ENCODE data around the gene KCNAB2.
A peak's percentile ranks its signal among the peaks of the same experiment; 100 is the strongest.

Gene KCNAB2

GRCh38 chr1:6108937-6109614 lies 63.4 kb downstream of the KCNAB2 start:
- TF ChIP-seq CTCF (IDR thresholded peaks at IDR 0.05; ENCODE audit: low read depth, low read length) (peak; percentile 53), EZH2phosphoT487 (IDR thresholded peaks at IDR 0.05; ENCODE audit: low read depth) (no peak)
- H3K9ac ChIP-seq (ENCODE audit: low read length) = no peak overlapping the region

GRCh38 chr1:6109688-6110087 lies 64.0 kb downstream of the KCNAB2 start:
- Histone ChIP-seq H2AFZ (ENCODE audit: low read depth, low read length) (no peak overlapping the region), H3K79me2 (ENCODE audit: low read length) (no peaks in the 10 kb centered on the region), H3K27me3 (ENCODE audit: low read depth, low read length) (no peaks in the 10 kb centered on the region), H3K9ac (ENCODE audit: low read length) (no peak overlapping the region), H4K20me1 (ENCODE audit: insufficient read depth, low read length) (no peaks in the 10 kb centered on the region), H3K4me2 (ENCODE audit: low read length) (no peak overlapping the region), H3K9me3 (ENCODE audit: insufficient read depth, low read length) (no peaks in the 10 kb centered on the region), H3K36me3 (replicated peaks; ENCODE audit: low read depth, low read length) (no peaks in the 10 kb centered on the region), H3K4me1 (ENCODE audit: low read length) (no peaks in the 10 kb centered on the region), H3K4me3 (ENCODE audit: low read length) (no peak overlapping the region), H3K27ac (ENCODE audit: low read length) (no peak overlapping the region)
- TF ChIP-seq CTCF (IDR thresholded peaks at IDR 0.05; ENCODE audit: low read depth, low read length) = no peak
- TF ChIP-seq EZH2phosphoT487 (IDR thresholded peaks at IDR 0.05; ENCODE audit: low read depth) = no peak

More at GRCh38 chr1:6108937-6109614, 63.4 kb downstream of the KCNAB2 start:
- no peaks in the 10 kb centered on the region for H3K4me1 ChIP-seq (ENCODE audit: low read length)
- H3K4me2 ChIP-seq (ENCODE audit: low read length) = no peak overlapping the region
- H2AFZ ChIP-seq (ENCODE audit: low read depth, low read length) = no peak overlapping the region
- no peak overlapping the region for H3K4me3 ChIP-seq (ENCODE audit: low read length)
- no peaks in the 10 kb centered on the region for H3K36me3 ChIP-seq (replicated peaks; ENCODE audit: low read depth, low read length)
- H3K27ac ChIP-seq (ENCODE audit: low read length) = no peak overlapping the region
- H3K9me3 ChIP-seq (ENCODE audit: insufficient read depth, low read length) = no peaks in the 10 kb centered on the region
- H4K20me1 ChIP-seq (ENCODE audit: insufficient read depth, low read length) = no peaks in the 10 kb centered on the region
- H3K79me2 ChIP-seq (ENCODE audit: low read length) = no peaks in the 10 kb centered on the region
- no peaks in the 10 kb centered on the region for H3K27me3 ChIP-seq (ENCODE audit: low read depth, low read length)

- Histone ChIP-seq H3K9me3 (ENCODE audit: insufficient read depth, low read length) (no peaks in the 10 kb centered on the region), H2AFZ (ENCODE audit: low read depth, low read length) (no peak overlapping the region), H3K4me1 (ENCODE audit: low read length) (no peaks in the 10 kb centered on the region), H3K27me3 (ENCODE audit: low read depth, low read length) (no peaks in the 10 kb centered on the region), H3K9ac (ENCODE audit: low read length) (no peak overlapping the region), H3K79me2 (ENCODE audit: low read length) (no peaks in the 10 kb centered on the region), H4K20me1 (ENCODE audit: insufficient read depth, low read length) (no peaks in the 10 kb centered on the region), H3K4me3 (ENCODE audit: low read length) (no peak overlapping the region), H3K27ac (ENCODE audit: low read length) (no peak overlapping the region), H3K36me3 (replicated peaks; ENCODE audit: low read depth, low read length) (no peaks in the 10 kb centered on the region), H3K4me2 (ENCODE audit: low read length) (no peak overlapping the region)
- TF ChIP-seq EZH2phosphoT487 (IDR thresholded peaks at IDR 0.05; ENCODE audit: low read depth) (no peak), CTCF (IDR thresholded peaks at IDR 0.05; ENCODE audit: low read depth, low read length) (no peak)
Measured at GRCh38 chr1:6110326-6110725, 64.6 kb downstream of the KCNAB2 start.

- H3K27me3 ChIP-seq (ENCODE audit: low read depth, low read length) = no peaks in the 10 kb centered on the region
- no peaks in the 10 kb centered on the region for H3K36me3 ChIP-seq (replicated peaks; ENCODE audit: low read depth, low read length)
- no peak overlapping the region for H2AFZ ChIP-seq (ENCODE audit: low read depth, low read length)
- H3K4me1 ChIP-seq (ENCODE audit: low read length) = no peaks in the 10 kb centered on the region
- TF ChIP-seq CTCF (IDR thresholded peaks at IDR 0.05; ENCODE audit: low read depth, low read length) = no peak
- no peak for TF ChIP-seq EZH2phosphoT487 (IDR thresholded peaks at IDR 0.05; ENCODE audit: low read depth)
- no peak overlapping the region for H3K4me3 ChIP-seq (ENCODE audit: low read length)
- no peak overlapping the region for H3K27ac ChIP-seq (ENCODE audit: low read length)
- H3K79me2 ChIP-seq (ENCODE audit: low read length) = no peaks in the 10 kb centered on the region
- H4K20me1 ChIP-seq (ENCODE audit: insufficient read depth, low read length) = no peaks in the 10 kb centered on the region
- H3K9ac ChIP-seq (ENCODE audit: low read length) = no peak overlapping the region
- no peak overlapping the region for H3K4me2 ChIP-seq (ENCODE audit: low read length)
- no peaks in the 10 kb centered on the region for H3K9me3 ChIP-seq (ENCODE audit: insufficient read depth, low read length)
Measured at GRCh38 chr1:6111571-6111970, 65.9 kb downstream of the KCNAB2 start.

Data from OCI-LY3 (cell line).